GM19463 (cell line): Measurements from ENCODE around the gene ZNF189.

ENCODE experiments used
- ATAC-seq: cut with Tn5 transposase; IDR thresholded peaks from one replicate; pipeline ENCODE4 v1.9.1; 2021; ENCODE audit warnings: mild to moderate bottlenecking, moderate library complexity; ENCODE audit not compliant: unreplicated experiment

ZNF189 gene

DNA sequence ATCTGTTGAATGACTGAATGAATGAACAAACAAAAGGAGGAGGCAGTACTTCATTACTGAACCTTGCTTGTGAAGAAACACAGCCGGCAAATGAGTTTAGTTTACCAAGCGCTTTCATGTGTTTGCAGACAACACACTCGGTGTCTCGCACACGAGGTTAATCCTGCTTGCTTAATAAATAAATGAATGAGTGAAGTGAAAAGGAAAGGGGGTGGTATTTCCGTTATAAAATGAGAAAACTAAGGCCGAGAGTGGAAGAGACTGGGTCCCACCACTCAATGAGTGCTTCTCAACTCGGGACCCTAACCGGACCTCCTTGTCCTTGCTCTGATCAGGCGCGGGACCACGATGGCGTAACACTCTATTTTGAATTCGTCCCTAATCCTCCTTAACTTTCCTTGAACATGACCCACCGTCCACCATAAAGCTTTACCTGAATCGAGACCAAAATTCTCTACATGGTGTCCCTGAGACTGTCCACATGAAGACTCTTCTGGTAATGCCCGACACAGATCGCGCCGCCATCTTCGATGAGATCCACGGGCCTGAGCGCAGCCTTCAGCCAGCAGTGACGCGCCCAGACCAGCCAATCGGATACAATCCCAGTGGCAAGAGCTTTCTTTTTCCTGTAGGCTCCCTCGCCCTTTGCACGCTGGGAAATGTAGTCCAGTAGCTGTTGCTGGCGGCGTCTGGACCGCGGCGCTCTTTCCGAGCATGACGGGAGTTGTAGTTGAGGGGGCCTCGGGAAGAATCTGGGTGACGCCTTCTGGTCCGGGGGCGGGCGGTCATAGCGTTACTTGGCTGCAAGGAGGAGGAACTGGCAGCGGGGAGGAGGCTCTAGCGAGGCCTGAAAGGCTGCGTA, at the start of gene ZNF189, which contains the start of gene MRPL50:
Gene ZNF189, plus strand, starts transcription at position 784 of the 862 bp plus-strand sequence. CDS start 306 bp downstream, outside the sequence.
Gene MRPL50, minus strand, starts transcription at position 551 of the 862 bp plus-strand sequence. Its CDS starts 26 bp downstream, at position 525.
- ATAC-seq = peak; percentile 97

DNA sequence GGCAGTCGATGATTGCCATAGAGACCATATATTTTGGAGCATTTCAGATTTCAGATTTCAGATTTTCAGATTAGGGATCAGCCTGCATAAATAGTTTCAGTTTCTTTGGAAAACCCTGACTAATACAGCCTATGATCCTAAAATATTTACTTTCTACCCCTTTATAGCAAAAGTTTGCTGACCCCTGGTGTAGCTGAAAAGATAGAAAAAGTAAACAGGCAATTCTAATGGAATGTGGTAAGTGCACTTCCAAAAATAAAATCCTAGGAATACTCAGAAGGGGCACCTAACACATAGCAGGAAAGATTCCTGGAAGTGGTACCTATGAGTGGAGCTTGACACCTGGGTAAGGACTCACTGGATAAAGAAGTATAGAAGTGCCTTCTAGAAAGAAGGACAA, 48.4 kb upstream of the ZNF189 start:
- ATAC-seq = no peak

DNA sequence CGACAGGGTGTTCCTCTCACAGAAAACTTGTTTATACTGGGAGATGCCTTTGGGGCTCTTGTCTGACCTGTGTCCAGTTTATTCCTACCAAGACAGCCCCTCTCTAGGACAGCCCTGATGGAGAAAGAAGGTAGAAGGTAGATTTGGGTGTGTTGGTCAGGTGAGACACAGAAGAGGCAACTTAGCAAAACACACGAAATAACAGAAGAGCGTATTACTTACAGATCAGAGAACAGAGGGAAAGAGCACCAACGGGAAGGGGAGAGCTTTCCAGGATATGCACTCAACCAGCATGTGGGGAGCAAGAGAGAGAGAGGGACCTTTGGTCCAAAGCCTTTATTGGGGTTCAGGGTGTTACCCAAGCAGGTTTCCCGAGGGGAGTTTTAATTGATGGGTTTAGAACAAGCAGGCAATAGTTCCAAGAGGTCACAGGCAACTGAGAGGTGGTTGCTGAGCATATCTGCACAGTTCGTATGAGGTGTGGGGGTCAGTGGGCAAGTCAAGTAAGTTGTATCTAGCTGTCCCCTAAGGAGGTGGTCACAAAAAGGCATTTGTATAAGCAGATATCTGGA, 45.7 kb upstream of the ZNF189 start:
- ATAC-seq = no peak

DNA sequence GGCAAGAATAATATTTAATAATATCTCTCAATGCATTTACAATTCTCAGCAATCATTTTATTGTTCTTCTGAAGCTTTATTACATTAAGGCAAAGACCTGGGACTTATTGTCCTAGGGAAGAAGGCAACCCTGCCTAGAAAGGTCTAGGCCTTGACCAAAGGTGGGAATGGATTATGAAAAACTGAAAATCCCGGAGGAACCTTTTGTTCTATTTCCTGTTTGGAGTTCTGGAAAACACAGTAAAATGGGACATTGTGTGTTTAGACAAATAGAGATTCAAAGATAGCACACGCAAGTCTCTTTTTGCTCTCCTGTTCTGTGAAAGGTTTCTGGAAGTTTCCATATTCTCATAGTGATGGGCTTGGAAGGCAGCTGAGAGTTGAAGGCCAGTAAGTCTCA, 45.0 kb upstream of the ZNF189 start:
- ATAC-seq = no peak

DNA sequence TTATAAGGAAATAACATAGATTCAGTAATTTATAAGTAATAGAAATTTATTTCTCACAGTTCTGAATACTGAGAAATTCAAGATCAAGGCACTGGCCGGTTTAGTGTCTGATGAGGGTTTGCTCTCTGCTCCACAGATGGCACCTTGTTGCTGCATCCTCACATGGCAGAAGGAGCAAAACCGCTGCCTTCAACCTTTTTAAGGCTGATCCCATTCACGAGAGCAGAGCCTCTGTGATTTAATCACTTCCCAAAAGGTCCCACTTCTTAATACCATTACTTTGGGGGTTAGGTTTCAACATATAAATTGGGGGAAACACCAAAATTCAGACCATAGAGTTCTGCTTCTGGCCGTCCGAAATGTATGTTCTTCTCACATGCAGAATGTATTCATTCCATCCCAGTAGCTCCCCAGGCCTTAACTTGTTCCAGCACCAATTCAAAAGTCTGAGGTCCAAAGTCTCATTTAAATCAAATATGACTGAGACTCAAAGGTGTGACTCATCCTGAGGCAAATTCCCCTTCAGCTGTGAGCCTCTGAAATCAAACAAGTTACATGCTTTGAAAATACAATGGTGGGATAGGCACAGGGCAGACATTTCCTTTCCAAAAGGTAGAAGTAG, 44.4 kb upstream of the ZNF189 start:
- no peak for ATAC-seq

DNA sequence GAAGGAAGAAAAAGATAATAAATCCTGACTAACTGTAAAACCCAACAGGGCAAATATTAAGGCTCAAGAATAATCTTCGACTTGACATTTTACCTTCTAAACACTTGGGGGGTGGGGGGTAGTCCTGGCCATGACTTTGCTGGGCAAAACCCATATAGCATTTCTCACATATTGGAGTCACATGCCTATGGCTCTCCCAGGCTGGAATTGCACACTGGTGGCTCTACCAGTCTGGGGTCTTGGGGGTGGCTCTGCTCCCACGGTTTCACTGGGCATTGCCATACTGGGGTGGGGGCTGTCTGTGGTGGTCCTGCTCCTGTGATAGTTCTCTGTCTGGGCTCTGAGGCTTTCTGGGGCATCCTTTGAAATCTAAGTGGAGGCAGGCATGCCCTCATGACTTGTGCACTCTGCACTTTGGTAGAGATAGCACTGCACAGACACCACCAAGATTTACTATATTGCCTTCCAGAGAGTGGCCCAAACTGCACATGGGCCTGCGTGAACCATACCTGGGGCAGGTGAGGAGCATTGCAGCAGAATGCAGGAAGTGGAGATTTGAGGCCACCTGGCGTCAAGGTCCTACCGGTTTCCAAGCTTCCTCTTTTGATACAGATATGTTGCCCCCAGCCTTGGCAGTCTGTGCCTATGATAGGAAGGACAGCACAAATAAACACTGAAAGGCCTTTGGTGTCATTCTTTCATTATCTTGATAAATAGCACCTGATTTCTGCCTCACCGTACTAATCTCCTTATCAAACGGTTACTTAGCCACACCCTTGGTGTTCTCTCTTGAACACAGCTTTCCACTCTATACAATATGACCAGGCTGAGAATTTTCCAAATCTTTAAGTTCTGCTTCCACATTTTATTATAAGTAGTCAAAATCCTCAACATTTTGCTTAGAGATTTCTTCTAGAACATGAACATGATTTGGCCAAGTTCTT, 43.6 kb upstream of the ZNF189 start:
- ATAC-seq = no peak

DNA sequence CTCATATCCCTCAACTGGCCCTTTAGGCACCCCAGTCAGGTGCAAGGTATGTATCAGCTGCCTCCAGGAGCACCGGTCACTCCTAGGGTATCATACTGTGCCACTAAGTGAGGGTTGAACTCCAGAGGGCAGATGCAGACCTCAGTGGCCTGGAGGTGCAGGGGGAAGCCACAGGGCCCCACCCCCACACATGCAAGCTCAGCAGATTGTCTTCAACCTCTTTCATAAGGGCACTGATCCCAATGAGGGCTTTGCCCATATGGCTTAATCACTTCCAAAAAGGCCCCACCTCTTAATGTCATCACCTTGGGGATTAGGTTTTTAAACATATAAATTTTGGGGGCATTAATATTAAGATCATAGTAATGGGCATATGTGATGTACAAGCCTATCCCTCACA, 42.0 kb upstream of the ZNF189 start:
- ATAC-seq = no peak

DNA sequence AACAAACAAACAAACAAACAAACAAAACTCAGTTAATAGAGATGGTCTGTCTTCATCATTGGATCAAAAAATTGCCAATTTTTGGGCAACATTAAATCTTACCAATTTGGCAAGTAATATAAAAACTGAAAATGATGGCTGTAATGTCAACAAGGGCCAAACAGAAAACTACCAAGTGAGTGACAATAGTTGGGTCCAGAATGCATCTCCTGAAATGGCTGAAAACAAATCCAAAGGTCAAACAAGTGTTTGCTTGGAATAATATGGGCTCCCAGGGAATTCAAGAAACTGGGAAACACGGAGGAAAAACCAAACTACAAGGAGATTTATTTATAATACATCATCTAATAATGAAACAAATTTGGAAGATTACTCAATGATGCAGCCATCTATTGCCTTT, 39.0 kb upstream of the ZNF189 start:
- no peak for ATAC-seq

DNA sequence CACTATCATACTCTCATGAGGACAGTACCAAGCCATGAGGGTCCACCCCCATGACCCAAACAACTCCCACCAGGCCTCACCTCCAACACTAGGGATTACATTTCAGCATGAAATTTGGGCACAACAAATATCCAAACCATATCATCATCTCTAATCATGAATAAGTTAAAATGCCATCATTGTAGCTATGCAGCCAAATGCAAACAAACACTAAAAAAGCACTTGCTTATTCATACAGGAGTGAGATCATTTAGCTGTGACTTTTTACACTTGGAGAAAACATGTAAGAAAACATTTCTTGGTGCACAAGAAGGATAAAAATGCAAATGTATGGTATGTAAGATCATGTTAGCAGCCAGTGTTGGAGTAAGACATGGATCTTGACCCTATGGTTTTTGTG, 38.0 kb upstream of the ZNF189 start:
- ATAC-seq = no peak

DNA sequence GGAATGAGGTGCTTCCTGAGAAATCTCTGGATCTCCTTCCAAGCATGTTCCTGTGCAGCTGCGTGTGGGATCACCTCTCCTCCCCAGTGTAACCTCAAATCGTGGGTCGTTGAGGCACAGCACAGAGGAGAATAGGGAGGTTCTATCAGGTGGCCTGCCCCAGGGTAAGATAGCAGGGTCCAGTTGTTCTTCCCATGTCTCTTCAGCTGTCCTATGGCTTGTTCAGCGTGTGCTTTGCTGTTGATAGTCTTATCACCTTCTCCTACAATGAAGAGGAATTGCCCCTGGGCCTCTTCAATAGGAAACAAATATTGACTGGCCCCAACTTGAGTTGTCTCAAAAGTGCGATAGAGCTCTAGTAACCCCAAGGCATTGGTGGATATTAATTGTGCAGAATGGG, 36.2 kb upstream of the ZNF189 start:
- ATAC-seq = no peak

DNA sequence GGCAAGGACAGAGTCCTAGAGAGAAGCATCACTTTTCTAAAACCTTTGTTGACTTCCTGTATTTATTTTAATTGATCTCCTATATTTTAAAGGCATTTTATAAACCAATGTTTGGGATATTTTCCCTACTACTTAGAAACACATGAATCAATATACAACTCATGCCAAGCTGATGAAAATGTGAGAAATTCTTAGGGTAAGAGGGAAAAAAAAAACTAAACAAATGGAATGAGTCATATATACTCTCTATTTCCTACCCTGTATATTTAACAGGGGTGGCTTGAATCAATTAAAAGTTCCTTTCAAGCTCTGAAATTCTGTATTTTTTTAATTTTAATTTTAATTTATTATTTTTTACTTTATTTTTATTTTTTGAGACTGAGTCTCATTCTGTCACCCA, 33.5 kb upstream of the ZNF189 start:
- no peak for ATAC-seq

DNA sequence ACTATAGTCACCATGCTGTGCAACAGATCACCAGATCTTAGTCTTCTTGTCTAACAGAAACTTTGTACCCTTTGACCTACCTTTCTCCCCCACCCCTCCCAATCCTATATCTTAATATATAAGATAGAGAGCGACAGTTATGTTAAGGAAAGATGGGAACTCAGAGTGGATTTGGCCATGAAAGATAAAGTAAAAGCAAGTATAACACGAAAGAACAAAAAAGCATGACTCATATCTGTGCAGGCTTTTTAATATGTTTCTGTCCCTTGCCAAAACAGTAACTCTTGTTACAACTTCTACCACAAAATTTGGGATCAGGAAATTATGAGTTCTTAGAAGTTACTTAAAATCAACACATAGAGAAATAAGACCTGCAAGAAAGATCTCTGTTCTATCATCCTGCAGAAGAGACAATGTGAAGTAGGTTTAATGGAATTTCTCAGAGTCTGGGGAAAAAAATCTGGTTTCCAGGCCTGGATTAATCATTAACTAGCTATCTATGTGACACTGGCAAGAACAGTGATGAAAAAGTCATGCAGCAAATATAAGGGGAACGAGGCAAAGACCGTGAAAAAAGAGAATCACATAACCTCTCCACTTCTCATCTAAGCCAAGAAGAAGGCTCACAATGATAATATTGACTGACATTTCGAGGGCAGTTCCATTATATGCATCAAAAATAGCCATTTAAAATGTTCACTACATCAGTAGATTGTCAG, 32.5 kb upstream of the ZNF189 start:
- ATAC-seq = no peak

DNA sequence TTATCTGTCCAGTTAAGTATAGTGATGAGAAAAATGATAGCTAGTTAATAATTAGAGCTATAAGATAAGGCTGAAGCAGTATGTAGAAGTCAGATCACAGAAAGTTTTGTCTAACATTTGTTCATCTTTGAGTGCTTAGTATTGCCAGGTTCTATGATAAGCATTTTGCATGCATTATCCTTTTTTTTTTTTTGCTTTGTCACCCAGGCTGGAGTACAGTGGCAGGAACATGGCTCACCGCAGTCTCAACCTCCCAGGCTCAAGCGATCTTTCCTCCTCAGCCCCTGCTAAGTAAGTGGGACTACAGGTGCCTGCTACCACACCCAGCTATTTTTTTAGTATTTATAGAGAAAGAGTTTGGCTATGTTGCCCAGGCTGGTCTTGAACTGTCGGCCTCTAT, 31.3 kb upstream of the ZNF189 start:
- ATAC-seq = no peak

DNA sequence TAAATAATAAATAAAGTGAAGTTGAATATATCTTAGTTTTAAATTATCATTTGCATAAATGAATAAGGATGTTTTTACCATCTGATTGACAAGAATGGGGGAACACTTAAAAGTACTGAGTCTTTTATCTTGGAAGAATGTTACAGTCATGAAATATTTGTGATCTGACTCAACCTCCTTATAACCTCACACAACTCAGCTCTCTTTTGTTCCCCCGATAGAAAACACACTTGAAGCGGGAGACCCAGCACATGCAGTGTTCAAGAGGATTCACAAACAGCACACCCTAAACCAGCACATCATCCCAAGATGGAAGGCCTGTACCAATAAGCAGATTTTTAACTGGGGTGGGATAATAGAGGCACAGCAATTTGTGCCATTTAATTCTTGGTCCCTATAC, 29.4 kb upstream of the ZNF189 start:
- ATAC-seq = no peak

DNA sequence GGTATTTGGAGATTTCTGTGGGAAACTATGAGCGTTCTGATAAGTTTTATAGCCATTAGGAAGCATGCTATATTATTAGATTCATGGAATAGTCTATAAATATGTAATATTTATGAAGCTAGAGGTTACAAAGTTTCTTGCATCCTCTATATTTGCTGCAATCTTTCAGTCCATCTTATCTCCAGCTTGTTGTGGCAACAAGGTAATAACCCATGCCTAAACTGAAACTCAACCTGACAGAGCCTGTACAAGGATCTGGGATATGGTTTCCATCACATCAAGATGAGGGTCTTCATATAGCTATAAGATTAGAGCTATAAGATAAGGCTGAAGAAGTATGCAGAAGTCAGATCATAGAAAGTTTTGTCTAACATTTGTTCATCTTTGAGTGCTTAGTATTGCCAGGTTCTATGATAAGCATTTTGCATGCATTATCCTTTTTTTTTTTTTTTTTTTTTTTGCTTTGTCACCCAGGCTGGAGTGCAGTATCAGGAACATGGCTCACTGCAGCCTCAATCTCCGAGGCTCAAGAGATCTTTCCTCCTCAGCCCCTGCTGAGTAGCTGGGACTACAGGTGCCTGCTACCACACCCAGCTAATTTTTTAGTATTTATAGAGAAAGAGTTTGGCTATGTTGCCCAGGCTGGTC, 28.6 kb upstream of the ZNF189 start:
- no peak for ATAC-seq

DNA sequence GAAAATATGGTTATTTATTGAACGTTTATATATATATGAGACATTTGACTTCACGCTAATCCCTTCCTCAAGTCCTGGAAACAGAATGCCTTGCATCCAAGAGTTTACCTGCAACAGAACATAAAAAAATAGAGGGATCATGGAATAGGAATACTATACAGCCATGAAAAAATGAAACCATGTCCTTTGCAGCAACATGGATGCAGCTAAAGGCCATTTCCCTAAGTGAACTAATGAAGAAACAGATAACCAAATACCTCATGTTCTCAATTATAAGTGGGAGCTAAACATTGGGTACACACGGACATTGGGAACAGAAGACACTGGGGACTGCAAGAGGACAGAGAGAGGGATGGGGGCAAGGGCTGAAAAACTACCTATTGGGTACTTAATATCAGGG, 26.8 kb upstream of the ZNF189 start:
- no peak for ATAC-seq

DNA sequence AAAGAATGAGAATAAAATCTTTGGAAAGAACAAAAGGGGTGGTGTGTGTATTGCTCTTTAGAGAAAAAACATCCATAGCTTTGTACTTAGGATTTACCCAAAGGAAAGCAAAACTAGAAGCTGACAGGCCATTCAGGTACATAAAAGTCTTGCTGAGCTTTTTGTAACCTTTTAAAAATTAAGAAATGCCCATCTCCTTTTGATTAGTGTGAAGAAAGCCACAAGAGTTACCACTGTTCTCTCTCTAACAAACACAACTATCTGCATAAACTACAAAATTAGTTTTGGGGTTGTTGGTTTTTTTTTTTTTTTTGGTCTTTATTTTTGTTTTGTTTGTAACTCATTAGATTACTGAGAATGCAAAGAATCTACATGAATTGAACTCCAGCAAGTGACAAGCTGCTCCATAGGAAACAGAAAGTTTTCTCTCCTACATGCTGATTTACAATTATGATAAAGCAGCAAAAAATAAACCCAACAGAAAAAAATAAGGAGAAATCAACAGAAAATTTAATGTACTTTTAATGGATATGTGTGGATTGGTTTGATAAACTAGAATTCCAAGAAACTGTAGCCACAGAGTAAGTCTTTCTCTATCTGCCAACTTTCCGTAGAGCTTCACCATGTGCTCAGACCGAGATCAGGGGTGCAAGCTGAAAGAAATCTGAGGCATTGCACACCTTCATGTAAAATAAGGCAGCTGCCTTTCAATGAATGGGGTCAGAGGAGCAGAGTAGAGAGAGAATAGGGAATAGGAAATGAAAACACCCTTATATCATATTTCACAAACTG, 26.1 kb upstream of the ZNF189 start:
- no peak for ATAC-seq

DNA sequence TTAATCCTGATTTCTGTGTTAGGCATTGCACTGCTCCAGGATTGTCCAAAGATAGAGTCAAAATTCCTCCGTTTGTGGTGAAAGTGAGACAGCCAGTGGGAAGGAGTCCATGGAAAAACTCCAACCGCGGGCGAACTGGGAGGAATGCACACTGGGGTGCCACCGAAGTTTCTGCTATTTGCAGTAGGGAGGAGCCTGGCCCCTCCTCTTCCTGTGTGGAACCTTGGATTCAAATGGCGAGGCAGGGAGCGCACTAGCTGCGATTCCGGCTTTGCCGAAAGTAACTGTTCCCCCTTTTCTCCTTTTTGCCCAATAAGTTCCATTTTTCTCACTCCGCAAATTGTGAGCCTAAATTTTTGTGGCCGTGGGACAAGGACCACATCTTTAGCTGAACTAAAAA, 23.1 kb upstream of the ZNF189 start:
- ATAC-seq = no peak
